WTC11 (cell line): ENCODE results near the gene CPAMD8. TPM values are rescaled to one million over a fixed set of nuclear protein-coding genes. Genes with fewer than 3 reads are reported as not detected.

Source experiments
- ATAC-seq: fragments of 200-7000 bp; cut with Tn5 transposase; 2 replicates; pipeline ENCODE4 v1.10.0; 2021; ENCODE audit warnings: mild to moderate bottlenecking, moderate library complexity
- CTCF ChIA-PET: fragments of 300-600 bp; sonication (Branson Sonifier 250); formaldehyde crosslinking; loops from one replicate; lab custom pipeline; 2021; ENCODE audit warnings: antibody characterized with exemption; lab: Charles Lee
- POLR2A ChIA-PET: fragments of 350-600 bp; sonication (Branson Sonifier 250); formaldehyde crosslinking; loops from one replicate; lab custom pipeline; 2021; ENCODE audit warnings: antibody characterized with exemption; lab: Charles Lee
- DNase-seq: peaks from one replicate; pipeline ENCODE4 v3.0.0; 2021; ENCODE audit warnings: low spot score
- H3K27ac Mint-ChIP-seq: 2 replicates; pipeline ENCODE4 v1.8.0; 2021; ENCODE audit warnings: mixed read lengths
- H3K27me3 Mint-ChIP-seq: 2 replicates; pipeline ENCODE4 v1.8.0; 2021; ENCODE audit warnings: low read depth, mild to moderate bottlenecking, moderate library complexity, mixed read lengths
- H3K36me3 Mint-ChIP-seq: 2 replicates; pipeline ENCODE4 v1.8.0; 2021; ENCODE audit warnings: mixed read lengths
- H3K4me1 Mint-ChIP-seq: 2 replicates; pipeline ENCODE4 v1.8.0; 2022; ENCODE audit warnings: mixed read lengths
- H3K4me3 Mint-ChIP-seq: 2 replicates; pipeline ENCODE4 v1.8.0; 2021; ENCODE audit warnings: mild to moderate bottlenecking, moderate library complexity, mixed read lengths
- H3K9me3 Mint-ChIP-seq: 2 replicates; pipeline ENCODE4 v1.8.0; 2021; ENCODE audit warnings: mixed read lengths
- CREB1 ChIP-seq: sonication (generic); formaldehyde crosslinking; IDR thresholded peaks from 2 replicates; pipeline ENCODE4 v1.8.0; 2023; ENCODE audit warnings: mild to moderate bottlenecking, missing genetic modification reagents
- CREM ChIP-seq: sonication (generic); formaldehyde crosslinking; IDR thresholded peaks from 2 replicates; pipeline ENCODE4 v1.8.1; 2022; ENCODE audit warnings: mild to moderate bottlenecking, missing genetic modification reagents, moderate library complexity
- ELF4 ChIP-seq: sonication (generic); formaldehyde crosslinking; IDR thresholded peaks from 2 replicates; pipeline ENCODE4 v1.8.1; 2022; ENCODE audit warnings: low read depth, mild to moderate bottlenecking, moderate library complexity, missing genetic modification reagents
- EMX1 ChIP-seq: fragments of 250-450 bp; sonication (Bioruptor Pico); IDR thresholded peaks from 2 replicates; pipeline ENCODE4 v1.8.0; 2021; ENCODE audit warnings: mild to moderate bottlenecking
- ESRRA ChIP-seq: sonication (generic); formaldehyde crosslinking; IDR thresholded peaks from 2 replicates; pipeline ENCODE4 v1.8.1; 2022; ENCODE audit warnings: mild to moderate bottlenecking, missing genetic modification reagents, borderline replicate concordance
- FOXP1 ChIP-seq: sonication (generic); formaldehyde crosslinking; IDR thresholded peaks from 2 replicates; pipeline ENCODE4 v1.8.0; 2022; ENCODE audit warnings: missing genetic modification reagents, mild to moderate bottlenecking, moderate library complexity, borderline replicate concordance
- GRHL2 ChIP-seq: fragments of 250-450 bp; sonication (Bioruptor Pico); IDR thresholded peaks from 2 replicates; pipeline ENCODE4 v1.8.0; 2022; ENCODE audit warnings: mild to moderate bottlenecking, moderate library complexity; ENCODE audit not compliant: insufficient replicate concordance, severe bottlenecking
- HMGA2 ChIP-seq: fragments of 250-450 bp; sonication (Bioruptor Pico); IDR thresholded peaks from 2 replicates; pipeline ENCODE4 v1.4.0; 2021; ENCODE audit warnings: mild to moderate bottlenecking, moderate library complexity
- KAT7 ChIP-seq: sonication (generic); formaldehyde crosslinking; IDR thresholded peaks from 2 replicates; pipeline ENCODE4 v1.8.1; 2023; ENCODE audit warnings: missing genetic modification reagents, mild to moderate bottlenecking, borderline replicate concordance
- MXD4 ChIP-seq: fragments of 250-450 bp; sonication (Bioruptor Pico); IDR thresholded peaks from 2 replicates; pipeline ENCODE4 v1.8.0; 2021; ENCODE audit warnings: mild to moderate bottlenecking, moderate library complexity, borderline replicate concordance
- MYBL2 ChIP-seq: sonication (generic); formaldehyde crosslinking; IDR thresholded peaks from 2 replicates; pipeline ENCODE4 v1.8.1; 2023; ENCODE audit warnings: mild to moderate bottlenecking, moderate library complexity, missing genetic modification reagents
- NR1H2 ChIP-seq: sonication (generic); formaldehyde crosslinking; IDR thresholded peaks from 2 replicates; pipeline ENCODE4 v1.9.0; 2021; ENCODE audit warnings: mild to moderate bottlenecking, moderate library complexity, missing genetic modification reagents
- SOX15 ChIP-seq: fragments of 250-450 bp; sonication (Bioruptor Pico); IDR thresholded peaks from 2 replicates; pipeline ENCODE4 v1.9.0; 2021; ENCODE audit warnings: mild to moderate bottlenecking
- SP1 ChIP-seq: sonication (generic); formaldehyde crosslinking; conservative IDR thresholded peaks from 2 replicates; pipeline ENCODE4 v1.8.1; 2022; ENCODE audit warnings: missing genetic modification reagents
- TCF7 ChIP-seq: sonication (generic); formaldehyde crosslinking; IDR thresholded peaks from 2 replicates; pipeline ENCODE4 v1.8.0; 2022; ENCODE audit warnings: mild to moderate bottlenecking, low read depth, missing genetic modification reagents, moderate library complexity
- TEAD4 ChIP-seq: sonication (generic); formaldehyde crosslinking; IDR thresholded peaks from 2 replicates; pipeline ENCODE4 v1.8.0; 2022; ENCODE audit warnings: mild to moderate bottlenecking, missing genetic modification reagents
- ZNF121 ChIP-seq: sonication (generic); formaldehyde crosslinking; IDR thresholded peaks from 2 replicates; pipeline ENCODE4 v1.8.0; 2023; ENCODE audit warnings: missing genetic modification reagents
- ZNF219 ChIP-seq: sonication (generic); formaldehyde crosslinking; IDR thresholded peaks from 2 replicates; pipeline ENCODE4 v1.8.0; 2023; ENCODE audit warnings: missing genetic modification reagents, mild to moderate bottlenecking, borderline replicate concordance
- ZNF263 ChIP-seq: sonication (generic); formaldehyde crosslinking; IDR thresholded peaks from 2 replicates; pipeline ENCODE4 v1.8.1; 2022; ENCODE audit warnings: low read depth, mild to moderate bottlenecking, moderate library complexity, missing genetic modification reagents
- ZNF416 ChIP-seq: fragments of 250-450 bp; sonication (Bioruptor Pico); IDR thresholded peaks from 2 replicates; pipeline ENCODE4 v1.9.0; 2021; ENCODE audit warnings: mild to moderate bottlenecking, inconsistent platforms
- ZNF671 ChIP-seq: fragments of 250-450 bp; sonication (Bioruptor Pico); IDR thresholded peaks from 2 replicates; pipeline ENCODE4 v1.8.0; 2021; ENCODE audit warnings: mild to moderate bottlenecking
- total RNA-seq: library from RNA; stranded (reverse); gene quantifications from 3 replicates; pipeline ENCODE4 v1.2.3, GENCODE V29; 2021
- TF ChIP-seq, protein P1 (sequence below): fragments of 250-450 bp; sonication (Bioruptor Pico); IDR thresholded peaks from 2 replicates; pipeline ENCODE4 v1.8.0; 2021; ENCODE audit warnings: mild to moderate bottlenecking
- TF ChIP-seq, protein P2 (sequence below): sonication (generic); formaldehyde crosslinking; IDR thresholded peaks from 2 replicates; pipeline ENCODE4 v1.8.1; 2023; ENCODE audit warnings: mild to moderate bottlenecking, missing genetic modification reagents, moderate library complexity
- TF ChIP-seq, protein P3 (sequence below): sonication (generic); formaldehyde crosslinking; IDR thresholded peaks from 2 replicates; pipeline ENCODE4 v1.8.1; 2023; ENCODE audit warnings: mild to moderate bottlenecking, missing genetic modification reagents, borderline replicate concordance
- TF ChIP-seq, protein P4 (sequence below): sonication (generic); formaldehyde crosslinking; IDR thresholded peaks from 2 replicates; pipeline ENCODE4 v1.8.1; 2022; ENCODE audit warnings: mild to moderate bottlenecking, moderate library complexity, missing genetic modification reagents
- TF ChIP-seq, protein P5 (sequence below): fragments of 250-450 bp; sonication (Bioruptor Pico); IDR thresholded peaks from 2 replicates; pipeline ENCODE4 v1.9.0; 2021; ENCODE audit warnings: mild to moderate bottlenecking
- TF ChIP-seq, protein P6 (sequence below): sonication (generic); formaldehyde crosslinking; IDR thresholded peaks from 2 replicates; pipeline ENCODE4 v1.8.1; 2022; ENCODE audit warnings: mild to moderate bottlenecking, missing genetic modification reagents, moderate library complexity, borderline replicate concordance
- TF ChIP-seq, protein P7 (sequence below): sonication (generic); formaldehyde crosslinking; IDR thresholded peaks from 2 replicates; pipeline ENCODE4 v1.8.1; 2023; ENCODE audit warnings: mild to moderate bottlenecking, missing genetic modification reagents

CPAMD8 gene
- total RNA-seq, 1 experiment from 2014 or later, result 6.9 TPM

DNA sequence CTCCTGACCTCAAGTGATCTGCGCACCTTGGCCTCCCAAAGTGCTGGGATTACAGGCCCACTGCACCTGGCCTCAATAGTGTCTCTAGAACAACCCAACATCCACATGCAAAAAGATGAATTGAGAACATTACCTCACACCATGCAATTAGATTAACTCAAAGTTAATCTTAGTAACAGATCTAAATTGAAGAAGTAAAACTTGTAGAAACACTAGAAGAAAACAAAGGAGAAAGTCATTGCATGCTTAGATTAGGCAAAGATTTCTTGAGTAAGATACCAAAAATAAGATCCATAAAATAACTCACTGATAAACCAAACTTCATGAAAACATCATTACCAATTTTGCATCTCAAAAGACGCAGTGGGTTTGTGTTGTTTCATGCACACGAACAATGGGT, 2.8 kb downstream of the CPAMD8 start:
- CTCF ChIA-PET, result no interaction called here
- TF ChIP-seq ZNF219 (CRISPR knock-in tag), result no peak
- TF ChIP-seq CREM (CRISPR knock-in tag), result no peak
- TF ChIP-seq, protein P1, sequence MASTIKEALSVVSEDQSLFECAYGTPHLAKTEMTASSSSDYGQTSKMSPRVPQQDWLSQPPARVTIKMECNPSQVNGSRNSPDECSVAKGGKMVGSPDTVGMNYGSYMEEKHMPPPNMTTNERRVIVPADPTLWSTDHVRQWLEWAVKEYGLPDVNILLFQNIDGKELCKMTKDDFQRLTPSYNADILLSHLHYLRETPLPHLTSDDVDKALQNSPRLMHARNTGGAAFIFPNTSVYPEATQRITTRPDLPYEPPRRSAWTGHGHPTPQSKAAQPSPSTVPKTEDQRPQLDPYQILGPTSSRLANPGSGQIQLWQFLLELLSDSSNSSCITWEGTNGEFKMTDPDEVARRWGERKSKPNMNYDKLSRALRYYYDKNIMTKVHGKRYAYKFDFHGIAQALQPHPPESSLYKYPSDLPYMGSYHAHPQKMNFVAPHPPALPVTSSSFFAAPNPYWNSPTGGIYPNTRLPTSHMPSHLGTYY (CRISPR knock-in tag), result no peak
- no peak for TF ChIP-seq GRHL2
- no peak for TF ChIP-seq ESRRA (CRISPR knock-in tag)
- TF ChIP-seq, protein P2, sequence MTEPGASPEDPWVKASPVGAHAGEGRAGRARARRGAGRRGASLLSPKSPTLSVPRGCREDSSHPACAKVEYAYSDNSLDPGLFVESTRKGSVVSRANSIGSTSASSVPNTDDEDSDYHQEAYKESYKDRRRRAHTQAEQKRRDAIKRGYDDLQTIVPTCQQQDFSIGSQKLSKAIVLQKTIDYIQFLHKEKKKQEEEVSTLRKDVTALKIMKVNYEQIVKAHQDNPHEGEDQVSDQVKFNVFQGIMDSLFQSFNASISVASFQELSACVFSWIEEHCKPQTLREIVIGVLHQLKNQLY (CRISPR knock-in tag), result no peak
- TF ChIP-seq, protein P3, sequence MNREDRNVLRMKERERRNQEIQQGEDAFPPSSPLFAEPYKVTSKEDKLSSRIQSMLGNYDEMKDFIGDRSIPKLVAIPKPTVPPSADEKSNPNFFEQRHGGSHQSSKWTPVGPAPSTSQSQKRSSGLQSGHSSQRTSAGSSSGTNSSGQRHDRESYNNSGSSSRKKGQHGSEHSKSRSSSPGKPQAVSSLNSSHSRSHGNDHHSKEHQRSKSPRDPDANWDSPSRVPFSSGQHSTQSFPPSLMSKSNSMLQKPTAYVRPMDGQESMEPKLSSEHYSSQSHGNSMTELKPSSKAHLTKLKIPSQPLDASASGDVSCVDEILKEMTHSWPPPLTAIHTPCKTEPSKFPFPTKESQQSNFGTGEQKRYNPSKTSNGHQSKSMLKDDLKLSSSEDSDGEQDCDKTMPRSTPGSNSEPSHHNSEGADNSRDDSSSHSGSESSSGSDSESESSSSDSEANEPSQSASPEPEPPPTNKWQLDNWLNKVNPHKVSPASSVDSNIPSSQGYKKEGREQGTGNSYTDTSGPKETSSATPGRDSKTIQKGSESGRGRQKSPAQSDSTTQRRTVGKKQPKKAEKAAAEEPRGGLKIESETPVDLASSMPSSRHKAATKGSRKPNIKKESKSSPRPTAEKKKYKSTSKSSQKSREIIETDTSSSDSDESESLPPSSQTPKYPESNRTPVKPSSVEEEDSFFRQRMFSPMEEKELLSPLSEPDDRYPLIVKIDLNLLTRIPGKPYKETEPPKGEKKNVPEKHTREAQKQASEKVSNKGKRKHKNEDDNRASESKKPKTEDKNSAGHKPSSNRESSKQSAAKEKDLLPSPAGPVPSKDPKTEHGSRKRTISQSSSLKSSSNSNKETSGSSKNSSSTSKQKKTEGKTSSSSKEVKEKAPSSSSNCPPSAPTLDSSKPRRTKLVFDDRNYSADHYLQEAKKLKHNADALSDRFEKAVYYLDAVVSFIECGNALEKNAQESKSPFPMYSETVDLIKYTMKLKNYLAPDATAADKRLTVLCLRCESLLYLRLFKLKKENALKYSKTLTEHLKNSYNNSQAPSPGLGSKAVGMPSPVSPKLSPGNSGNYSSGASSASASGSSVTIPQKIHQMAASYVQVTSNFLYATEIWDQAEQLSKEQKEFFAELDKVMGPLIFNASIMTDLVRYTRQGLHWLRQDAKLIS (CRISPR knock-in tag), result no peak
- TF ChIP-seq, protein P4, sequence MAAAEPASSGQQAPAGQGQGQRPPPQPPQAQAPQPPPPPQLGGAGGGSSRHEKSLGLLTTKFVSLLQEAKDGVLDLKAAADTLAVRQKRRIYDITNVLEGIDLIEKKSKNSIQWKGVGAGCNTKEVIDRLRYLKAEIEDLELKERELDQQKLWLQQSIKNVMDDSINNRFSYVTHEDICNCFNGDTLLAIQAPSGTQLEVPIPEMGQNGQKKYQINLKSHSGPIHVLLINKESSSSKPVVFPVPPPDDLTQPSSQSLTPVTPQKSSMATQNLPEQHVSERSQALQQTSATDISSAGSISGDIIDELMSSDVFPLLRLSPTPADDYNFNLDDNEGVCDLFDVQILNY (CRISPR knock-in tag), result no peak
- no peak for TF ChIP-seq ZNF416 (CRISPR knock-in tag)
- no peak for TF ChIP-seq MYBL2
- TF ChIP-seq, protein P5, sequence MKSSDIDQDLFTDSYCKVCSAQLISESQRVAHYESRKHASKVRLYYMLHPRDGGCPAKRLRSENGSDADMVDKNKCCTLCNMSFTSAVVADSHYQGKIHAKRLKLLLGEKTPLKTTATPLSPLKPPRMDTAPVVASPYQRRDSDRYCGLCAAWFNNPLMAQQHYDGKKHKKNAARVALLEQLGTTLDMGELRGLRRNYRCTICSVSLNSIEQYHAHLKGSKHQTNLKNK, result no peak
- no peak for TF ChIP-seq TCF7 (CRISPR knock-in tag)
- TF ChIP-seq EMX1 (CRISPR knock-in tag), result no peak
- TF ChIP-seq, protein P6, sequence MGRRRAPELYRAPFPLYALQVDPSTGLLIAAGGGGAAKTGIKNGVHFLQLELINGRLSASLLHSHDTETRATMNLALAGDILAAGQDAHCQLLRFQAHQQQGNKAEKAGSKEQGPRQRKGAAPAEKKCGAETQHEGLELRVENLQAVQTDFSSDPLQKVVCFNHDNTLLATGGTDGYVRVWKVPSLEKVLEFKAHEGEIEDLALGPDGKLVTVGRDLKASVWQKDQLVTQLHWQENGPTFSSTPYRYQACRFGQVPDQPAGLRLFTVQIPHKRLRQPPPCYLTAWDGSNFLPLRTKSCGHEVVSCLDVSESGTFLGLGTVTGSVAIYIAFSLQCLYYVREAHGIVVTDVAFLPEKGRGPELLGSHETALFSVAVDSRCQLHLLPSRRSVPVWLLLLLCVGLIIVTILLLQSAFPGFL (CRISPR knock-in tag), result no peak
- TF ChIP-seq FOXP1 (CRISPR knock-in tag), result no peak
- TF ChIP-seq CREB1 (CRISPR knock-in tag), result no peak
- Mint-ChIP-seq H3K27ac (no peak overlapping the region), H3K4me3 (no peak overlapping the region), H3K4me1 (peaks cover 8% of the 10 kb centered on the region), H3K27me3 (peaks cover 42% of the 10 kb centered on the region), H3K36me3 (peaks cover 27% of the 10 kb centered on the region), H3K9me3 (peaks cover 30% of the 10 kb centered on the region)
- ATAC-seq (no peak), DNase-seq (no peak)
- POLR2A ChIA-PET, result no interaction called here

DNA sequence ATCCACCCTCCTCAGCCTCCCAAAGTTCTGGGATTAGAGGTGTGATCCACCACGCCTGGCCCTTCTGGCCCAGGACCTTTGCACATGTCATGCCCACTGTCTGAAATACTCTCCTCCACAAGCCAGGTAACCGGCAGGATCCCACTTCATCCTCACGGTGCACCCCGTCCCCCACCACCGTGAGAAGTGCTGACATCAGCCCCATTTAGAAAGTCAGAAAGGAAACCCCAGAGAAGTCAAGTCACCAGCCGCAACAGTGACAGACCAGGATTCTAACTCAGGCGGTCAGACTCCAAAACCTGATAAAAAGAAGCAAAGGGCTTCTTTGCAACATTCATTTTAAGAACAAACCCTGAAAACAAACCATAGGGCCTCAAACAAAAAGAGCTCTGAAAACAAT, 3.9 kb downstream of the CPAMD8 start:
- H3K4me3 Mint-ChIP-seq, result no peak overlapping the region
- no peak for ATAC-seq
- POLR2A ChIA-PET, result no interaction called here
- H3K9me3 Mint-ChIP-seq, result peaks cover 30% of the 10 kb centered on the region
- peaks cover 27% of the 10 kb centered on the region for H3K36me3 Mint-ChIP-seq
- CTCF ChIA-PET, result no interaction called here
- H3K27me3 Mint-ChIP-seq, result peaks cover 36% of the 10 kb centered on the region
- H3K4me1 Mint-ChIP-seq, result peaks cover 8% of the 10 kb centered on the region
- H3K27ac Mint-ChIP-seq, result no peak overlapping the region
- DNase-seq, result no peak
- TF ChIP-seq ELF4, result no peak
- TF ChIP-seq, protein P7, sequence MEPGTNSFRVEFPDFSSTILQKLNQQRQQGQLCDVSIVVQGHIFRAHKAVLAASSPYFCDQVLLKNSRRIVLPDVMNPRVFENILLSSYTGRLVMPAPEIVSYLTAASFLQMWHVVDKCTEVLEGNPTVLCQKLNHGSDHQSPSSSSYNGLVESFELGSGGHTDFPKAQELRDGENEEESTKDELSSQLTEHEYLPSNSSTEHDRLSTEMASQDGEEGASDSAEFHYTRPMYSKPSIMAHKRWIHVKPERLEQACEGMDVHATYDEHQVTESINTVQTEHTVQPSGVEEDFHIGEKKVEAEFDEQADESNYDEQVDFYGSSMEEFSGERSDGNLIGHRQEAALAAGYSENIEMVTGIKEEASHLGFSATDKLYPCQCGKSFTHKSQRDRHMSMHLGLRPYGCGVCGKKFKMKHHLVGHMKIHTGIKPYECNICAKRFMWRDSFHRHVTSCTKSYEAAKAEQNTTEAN (CRISPR knock-in tag), result no peak
- TF ChIP-seq MXD4 (CRISPR knock-in tag), result no peak
- TF ChIP-seq TEAD4 (CRISPR knock-in tag), result no peak
- TF ChIP-seq ZNF121 (CRISPR knock-in tag), result no peak
- TF ChIP-seq ZNF671 (CRISPR knock-in tag), result no peak
- TF ChIP-seq SOX15 (CRISPR knock-in tag), result no peak
- no peak for TF ChIP-seq SP1 (CRISPR knock-in tag)
- TF ChIP-seq, protein P5, result no peak
- no peak for TF ChIP-seq HMGA2 (CRISPR knock-in tag)
- TF ChIP-seq ZNF219 (CRISPR knock-in tag), result no peak
- TF ChIP-seq NR1H2, result no peak
- no peak for TF ChIP-seq KAT7 (CRISPR knock-in tag)
- no peak for TF ChIP-seq CREB1 (CRISPR knock-in tag)
- no peak for TF ChIP-seq ZNF263 (CRISPR knock-in tag)
